Osteocyte (in vitro differentiated cells): ENCODE measurements around the gene CD300C. TPM values are rescaled to one million over a fixed set of nuclear protein-coding genes. Genes with fewer than 3 reads are reported as not detected.

Experiments used
- DNase-seq: peaks from one replicate; pipeline ENCODE4 v3.0.0; 2021; ENCODE audit warnings: mixed read lengths; ENCODE audit not compliant: unreplicated experiment; ENCODE audit errors: extremely low spot score
- H3K27ac Mint-ChIP-seq: one replicate; pipeline ENCODE4 v1.8.0; 2021; ENCODE audit warnings: mild to moderate bottlenecking, mixed read lengths; ENCODE audit not compliant: unreplicated experiment
- H3K27me3 Mint-ChIP-seq: one replicate; pipeline ENCODE4 v1.8.0; 2021; ENCODE audit warnings: mixed read lengths; ENCODE audit not compliant: unreplicated experiment
- H3K36me3 Mint-ChIP-seq: one replicate; pipeline ENCODE4 v1.8.0; 2021; ENCODE audit warnings: mixed read lengths; ENCODE audit not compliant: unreplicated experiment
- H3K4me1 Mint-ChIP-seq: one replicate; pipeline ENCODE4 v1.8.0; 2021; ENCODE audit warnings: mixed read lengths; ENCODE audit not compliant: unreplicated experiment
- H3K4me3 Mint-ChIP-seq: one replicate; pipeline ENCODE4 v1.8.0; 2021; ENCODE audit warnings: mild to moderate bottlenecking, moderate library complexity, mixed read lengths; ENCODE audit not compliant: unreplicated experiment
- H3K9me3 Mint-ChIP-seq: one replicate; pipeline ENCODE4 v1.8.0; 2021; ENCODE audit warnings: mixed read lengths; ENCODE audit not compliant: unreplicated experiment
- total RNA-seq: library from RNA; stranded (reverse); gene quantifications from 2 replicates; pipeline ENCODE4 v1.2.1, GENCODE V29; 2021
- TF ChIP-seq, protein P1 (sequence below): fragments of 200-600 bp; sonication (generic); IDR thresholded peaks from 2 replicates; pipeline ENCODE4 v1.5.0; 2021; ENCODE audit warnings: antibody characterized with exemption, mild to moderate bottlenecking, moderate library complexity

The CD300C gene
- total RNA-seq, 1 donor from 2014 or later, result not detected

DNA sequence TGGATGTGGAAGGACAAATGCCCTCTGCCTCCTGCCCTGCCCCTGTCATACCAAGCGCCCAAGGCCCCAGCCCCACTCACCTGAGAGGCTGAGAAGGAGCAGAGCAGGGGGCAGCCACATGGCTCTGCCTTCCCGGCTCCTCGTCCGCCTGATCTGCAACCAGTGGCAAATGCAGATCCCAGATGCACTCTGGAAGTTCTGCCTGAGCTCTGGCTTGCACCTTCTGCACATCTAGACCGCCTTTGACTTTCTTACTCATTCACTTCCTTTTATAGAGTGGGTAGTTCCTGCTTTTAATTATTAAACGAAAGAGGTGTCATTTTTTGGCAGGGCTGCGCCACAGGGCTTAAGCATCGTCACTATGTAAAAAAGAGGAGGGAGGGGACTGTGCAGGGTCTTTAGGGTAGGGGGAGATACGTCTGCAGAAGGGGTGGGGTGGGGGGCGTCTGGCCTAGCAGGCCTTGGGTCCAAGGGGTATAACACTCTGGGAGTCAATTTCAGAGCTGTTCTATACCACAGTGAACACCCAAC is 14.6 kb downstream of the CD300C start, which contains the start of gene CD300LB:
Gene CD300LB, minus strand, starts transcription at position 245 of the 531 bp plus-strand sequence. Its CDS starts 125 bp downstream, at position 120.
- Mint-ChIP-seq H3K27me3 (no peaks in the 10 kb centered on the region), H3K36me3 (no peaks in the 10 kb centered on the region), H3K27ac (no peak within 1 kb of the TSS), H3K9me3 (no peaks in the 10 kb centered on the region), H3K4me1 (no peaks in the 10 kb centered on the region), H3K4me3 (no peak within 1 kb of the TSS)
- peak; percentile 71 for DNase-seq
- TF ChIP-seq, protein P1, sequence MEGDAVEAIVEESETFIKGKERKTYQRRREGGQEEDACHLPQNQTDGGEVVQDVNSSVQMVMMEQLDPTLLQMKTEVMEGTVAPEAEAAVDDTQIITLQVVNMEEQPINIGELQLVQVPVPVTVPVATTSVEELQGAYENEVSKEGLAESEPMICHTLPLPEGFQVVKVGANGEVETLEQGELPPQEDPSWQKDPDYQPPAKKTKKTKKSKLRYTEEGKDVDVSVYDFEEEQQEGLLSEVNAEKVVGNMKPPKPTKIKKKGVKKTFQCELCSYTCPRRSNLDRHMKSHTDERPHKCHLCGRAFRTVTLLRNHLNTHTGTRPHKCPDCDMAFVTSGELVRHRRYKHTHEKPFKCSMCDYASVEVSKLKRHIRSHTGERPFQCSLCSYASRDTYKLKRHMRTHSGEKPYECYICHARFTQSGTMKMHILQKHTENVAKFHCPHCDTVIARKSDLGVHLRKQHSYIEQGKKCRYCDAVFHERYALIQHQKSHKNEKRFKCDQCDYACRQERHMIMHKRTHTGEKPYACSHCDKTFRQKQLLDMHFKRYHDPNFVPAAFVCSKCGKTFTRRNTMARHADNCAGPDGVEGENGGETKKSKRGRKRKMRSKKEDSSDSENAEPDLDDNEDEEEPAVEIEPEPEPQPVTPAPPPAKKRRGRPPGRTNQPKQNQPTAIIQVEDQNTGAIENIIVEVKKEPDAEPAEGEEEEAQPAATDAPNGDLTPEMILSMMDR, result no peak

- no peaks in the 10 kb centered on the region for H3K27me3 Mint-ChIP-seq
- H3K9me3 Mint-ChIP-seq, result no peaks in the 10 kb centered on the region
- H3K27ac Mint-ChIP-seq, result no peak overlapping the region
- TF ChIP-seq, protein P1, result no peak
- DNase-seq, result peak; percentile 30
- H3K4me3 Mint-ChIP-seq, result no peak overlapping the region
- no peaks in the 10 kb centered on the region for H3K4me1 Mint-ChIP-seq
- no peaks in the 10 kb centered on the region for H3K36me3 Mint-ChIP-seq
These were observed 15.1 kb downstream of the CD300C start for GRCh38 chr17:74530831-74531150.

GRCh38 chr17:74529243-74529642 is 16.7 kb downstream of the CD300C start:
- DNase-seq, result peak; percentile 67
- Mint-ChIP-seq H3K9me3 (no peaks in the 10 kb centered on the region), H3K36me3 (no peaks in the 10 kb centered on the region), H3K4me3 (no peak overlapping the region), H3K27me3 (no peaks in the 10 kb centered on the region), H3K27ac (no peak overlapping the region), H3K4me1 (no peaks in the 10 kb centered on the region)
- TF ChIP-seq, protein P1, result no peak

DNA sequence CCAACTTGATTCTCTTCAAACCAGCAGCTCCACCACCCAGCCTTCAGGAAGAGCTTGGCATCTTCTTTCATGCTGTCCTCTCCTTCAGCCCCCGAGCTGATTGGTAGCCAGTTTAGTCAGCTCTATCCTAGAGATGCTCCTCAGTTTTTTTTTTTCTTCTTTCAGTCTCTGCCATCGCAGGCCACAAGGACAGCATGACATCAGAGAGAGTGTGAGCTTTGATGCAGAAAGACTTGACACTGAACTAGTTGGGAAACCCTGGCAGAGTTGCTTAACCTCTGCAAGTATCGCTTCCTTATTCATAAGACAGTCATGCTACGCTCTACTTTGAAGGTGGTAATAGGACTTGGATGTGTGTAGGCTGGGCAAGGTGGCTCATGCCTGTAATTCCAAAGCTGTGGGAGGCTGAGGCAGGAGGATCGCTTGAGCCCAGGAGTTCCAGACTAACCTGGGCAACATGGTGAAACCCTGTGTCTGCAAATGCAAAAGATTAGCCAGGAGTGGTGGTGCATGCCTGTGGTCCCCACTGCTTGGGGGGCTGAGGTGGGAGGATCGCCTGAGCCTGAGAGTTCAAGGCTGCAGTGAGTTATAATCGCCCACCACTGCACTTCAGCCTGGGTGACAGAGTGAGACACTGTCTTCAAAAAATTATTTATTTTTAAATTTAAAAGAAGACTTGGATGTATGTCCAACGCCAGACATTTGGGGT is 17.3 kb downstream of the CD300C start:
- Mint-ChIP-seq H3K4me3 (no peak overlapping the region), H3K9me3 (no peaks in the 10 kb centered on the region), H3K27me3 (no peaks in the 10 kb centered on the region), H3K27ac (no peak overlapping the region), H3K36me3 (no peaks in the 10 kb centered on the region), H3K4me1 (no peaks in the 10 kb centered on the region)
- TF ChIP-seq, protein P1, result no peak
- peak; percentile 75 for DNase-seq

DNA sequence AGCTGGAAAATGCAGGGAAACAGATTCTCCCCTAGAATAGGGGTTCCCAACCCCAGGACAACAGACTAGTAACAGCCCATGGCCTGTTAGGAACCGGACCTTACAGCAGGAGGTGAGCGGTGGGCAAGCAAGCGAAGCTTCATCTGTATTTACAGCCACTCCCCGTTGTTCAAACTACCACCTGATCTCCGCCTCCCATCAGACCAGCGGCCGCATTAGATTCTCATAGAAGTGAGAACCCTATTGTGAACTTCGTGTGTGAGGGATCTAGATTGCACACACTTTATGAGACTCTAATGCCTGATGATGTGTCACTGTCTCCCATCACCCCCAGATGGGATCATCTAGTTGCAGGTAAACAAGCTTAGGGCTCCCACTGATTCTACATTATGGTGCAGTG is 18.2 kb downstream of the CD300C start:
- Mint-ChIP-seq H3K9me3 (no peaks in the 10 kb centered on the region), H3K27me3 (no peaks in the 10 kb centered on the region), H3K36me3 (no peaks in the 10 kb centered on the region), H3K4me3 (no peak overlapping the region), H3K4me1 (no peaks in the 10 kb centered on the region), H3K27ac (no peak overlapping the region)
- TF ChIP-seq, protein P1, result no peak
- no peak for DNase-seq
